Effector memory CD4-positive, alpha-beta T cell (primary cell): ENCODE data around the gene SPACA9.

Experiments used
- DNase-seq, 3 donors: peaks; one replicate each; pipeline ENCODE4 v3.0.0-alpha.2; 2020
- H3K27ac ChIP-seq: 2 replicates; pipeline ENCODE4 v1.7.0; 2013; ENCODE audit warnings: mild to moderate bottlenecking, low read length, moderate library complexity; ENCODE audit not compliant: insufficient read depth, poor library complexity, severe bottlenecking
- H3K27me3 ChIP-seq: replicated peaks from 2 replicates; pipeline ENCODE4 v1.7.0; 2013; ENCODE audit warnings: mild to moderate bottlenecking, low read length; ENCODE audit not compliant: insufficient read depth, control insufficient read depth, poor library complexity, severe bottlenecking
- H3K36me3 ChIP-seq: 2 replicates; pipeline ENCODE4 v1.7.0; 2013; ENCODE audit warnings: mild to moderate bottlenecking, low read length, moderate library complexity; ENCODE audit not compliant: control insufficient read depth, insufficient read depth
- H3K4me1 ChIP-seq: 2 replicates; pipeline ENCODE4 v1.7.0; 2013; ENCODE audit warnings: low read length, mild to moderate bottlenecking; ENCODE audit not compliant: control insufficient read depth, insufficient read depth, poor library complexity, severe bottlenecking
- H3K4me3 ChIP-seq: 2 replicates; pipeline ENCODE4 v1.7.0; 2013; ENCODE audit warnings: low read length, low read depth, mild to moderate bottlenecking; ENCODE audit not compliant: insufficient read depth, poor library complexity, severe bottlenecking
- H3K9me3 ChIP-seq: 2 replicates; pipeline ENCODE4 v1.7.0; 2013; ENCODE audit warnings: mild to moderate bottlenecking, low read length, moderate library complexity; ENCODE audit not compliant: control insufficient read depth

Gene SPACA9

DNA sequence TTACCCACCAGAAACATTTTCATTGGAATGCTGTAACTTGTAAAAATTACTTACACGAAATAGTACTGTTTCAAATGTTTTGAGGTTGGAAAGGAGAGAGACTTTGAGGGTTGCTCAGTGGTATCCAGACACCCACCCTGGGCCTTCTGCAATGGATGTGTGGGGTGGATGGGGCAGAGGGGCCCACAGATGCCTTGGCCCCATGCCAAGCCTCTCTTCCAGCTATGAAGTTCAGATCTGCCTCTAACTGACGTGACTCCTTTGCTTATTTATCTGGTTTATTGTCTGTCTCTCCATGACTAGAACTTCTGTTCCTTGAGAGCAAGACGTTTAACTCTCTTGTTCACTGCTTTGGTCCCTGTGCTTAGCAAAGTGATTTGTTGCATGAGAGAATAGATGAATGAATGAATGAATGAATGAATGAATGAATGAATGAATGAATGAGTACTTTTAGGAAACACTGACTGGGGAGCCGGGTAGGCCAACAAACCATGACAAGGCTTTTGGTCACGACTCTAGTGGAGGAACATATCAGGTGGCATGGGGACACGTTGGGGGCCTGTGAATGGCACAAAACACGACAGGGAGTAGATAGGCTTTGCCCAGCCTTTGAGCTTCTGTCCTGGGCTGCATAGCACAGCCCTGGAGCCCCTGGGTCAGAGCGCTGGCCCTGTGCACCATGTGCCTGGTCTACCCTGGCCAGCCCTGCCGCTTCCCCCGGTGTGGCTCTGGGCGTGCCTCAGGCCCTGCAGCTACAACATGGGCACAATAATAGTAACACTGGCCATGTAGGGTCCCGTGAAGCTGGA is 32.4 kb upstream of the SPACA9 start:
- Histone ChIP-seq H3K4me1 (no peaks in the 10 kb centered on the region), H3K9me3 (no peaks in the 10 kb centered on the region), H3K36me3 (no peaks in the 10 kb centered on the region), H3K27ac (no peak overlapping the region), H3K4me3 (no peak overlapping the region), H3K27me3 (no peaks in the 10 kb centered on the region)
- DNase-seq: no peak

DNA sequence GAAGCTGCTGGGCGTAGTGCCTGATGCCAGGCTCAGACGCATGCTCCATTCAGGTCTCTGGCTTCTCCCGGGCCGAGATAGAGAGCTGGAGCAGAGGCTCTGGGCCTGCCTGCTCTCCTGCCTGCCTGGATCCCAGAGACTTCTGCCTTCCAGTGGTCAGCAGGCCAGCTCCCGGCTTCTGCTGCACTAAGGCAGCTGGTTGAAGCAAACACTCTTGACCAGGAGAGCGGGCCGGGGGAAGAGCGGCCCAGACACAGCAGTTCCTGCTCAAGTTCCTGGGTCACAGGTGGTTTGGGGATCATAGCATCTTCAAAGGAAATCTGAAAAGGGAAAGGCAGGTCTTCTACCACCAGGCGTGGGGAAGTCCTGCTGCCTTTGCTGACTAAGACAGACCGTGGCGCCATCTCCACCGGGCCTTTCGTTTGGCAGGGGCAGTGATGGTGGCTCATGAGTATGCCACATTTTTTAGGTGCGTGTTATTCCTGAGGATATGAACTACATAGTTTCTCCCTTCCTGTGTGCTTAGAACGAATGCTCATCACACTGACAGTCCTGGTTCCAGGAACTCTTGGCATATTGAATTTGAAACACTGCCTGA is 31.7 kb upstream of the SPACA9 start:
- Histone ChIP-seq H3K4me1 (no peaks in the 10 kb centered on the region), H3K27ac (no peak overlapping the region), H3K9me3 (no peaks in the 10 kb centered on the region), H3K36me3 (no peaks in the 10 kb centered on the region), H3K4me3 (no peak overlapping the region), H3K27me3 (no peaks in the 10 kb centered on the region)
- DNase-seq: no peak

DNA sequence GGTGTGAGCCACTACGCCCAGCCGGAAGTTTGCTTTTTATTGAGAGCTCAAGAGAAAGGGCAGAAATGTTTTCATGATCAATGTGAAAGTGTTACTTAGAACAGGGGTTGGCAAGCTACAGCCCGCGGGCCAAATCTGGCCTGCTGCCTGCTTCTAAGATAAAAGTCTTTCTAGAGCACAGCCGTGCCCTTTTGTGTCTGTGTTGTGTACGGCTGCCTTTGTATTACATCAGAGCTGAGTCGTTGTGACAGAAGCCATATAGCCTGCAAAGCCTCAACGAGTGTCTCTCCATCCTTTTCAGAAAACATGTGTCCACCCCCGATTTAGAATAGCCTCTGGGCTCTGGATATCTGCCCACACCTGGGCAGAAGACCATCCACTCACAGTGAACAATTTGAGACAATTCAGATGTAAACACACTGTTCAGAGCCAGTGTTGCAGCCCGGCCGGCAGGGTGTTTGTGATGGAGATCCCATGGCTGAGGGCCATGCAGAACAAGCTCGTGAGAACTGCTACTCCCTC is 29.5 kb upstream of the SPACA9 start:
- H3K4me3 ChIP-seq: no peak overlapping the region

DNA sequence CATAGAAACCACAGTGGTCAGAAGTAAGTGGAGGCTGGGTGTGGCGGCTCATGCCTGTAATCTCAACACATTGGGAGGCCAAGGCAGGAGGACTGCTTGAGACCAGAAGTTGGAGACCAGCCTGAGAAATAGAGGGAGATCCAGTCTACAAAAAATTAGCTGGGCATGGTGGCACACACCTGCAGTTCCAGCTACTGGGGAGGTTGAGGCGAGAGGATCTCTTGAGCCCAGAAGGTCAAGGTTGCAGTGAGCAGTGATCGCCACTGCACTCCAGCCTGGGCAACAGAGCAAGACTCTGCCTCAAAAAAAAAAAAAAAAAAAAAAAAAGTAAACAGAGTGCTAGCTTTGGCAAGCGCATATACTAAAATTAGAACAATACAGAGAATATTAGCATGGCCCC is 25.2 kb upstream of the SPACA9 start:
- no peaks in the 10 kb centered on the region for H3K9me3 ChIP-seq
- no peak overlapping the region for H3K4me3 ChIP-seq
- H3K4me1 ChIP-seq: no peaks in the 10 kb centered on the region
- H3K27me3 ChIP-seq: no peaks in the 10 kb centered on the region
- no peak overlapping the region for H3K27ac ChIP-seq
- no peaks in the 10 kb centered on the region for H3K36me3 ChIP-seq
- DNase-seq: no peak

More for the DNA sequence above, 29.5 kb upstream of the SPACA9 start:
- no peaks in the 10 kb centered on the region for H3K9me3 ChIP-seq
- no peaks in the 10 kb centered on the region for H3K27me3 ChIP-seq
- no peak overlapping the region for H3K27ac ChIP-seq
- no peak for DNase-seq
- no peaks in the 10 kb centered on the region for H3K4me1 ChIP-seq
- no peaks in the 10 kb centered on the region for H3K36me3 ChIP-seq

DNA sequence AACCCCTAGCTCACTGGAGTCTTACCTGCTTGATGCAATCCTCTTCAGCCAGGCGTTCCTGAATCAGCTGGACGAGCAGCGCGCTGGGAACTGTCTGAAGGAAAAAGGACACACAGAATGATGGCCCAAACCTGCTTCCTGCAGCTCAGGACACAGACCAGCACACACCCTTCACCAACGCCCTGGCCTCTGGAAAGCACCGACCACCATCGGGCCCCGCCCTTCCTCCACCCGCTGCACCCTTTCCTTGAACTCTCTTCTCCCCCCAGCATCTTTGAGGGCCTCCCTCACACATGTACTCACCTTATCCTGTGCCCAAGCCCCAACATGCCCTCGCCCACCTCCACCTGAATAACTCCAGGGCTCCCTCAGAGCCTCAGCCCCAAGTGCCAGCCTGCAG is 23.9 kb upstream of the SPACA9 start:
- no peaks in the 10 kb centered on the region for H3K9me3 ChIP-seq
- no peaks in the 10 kb centered on the region for H3K4me1 ChIP-seq
- H3K27me3 ChIP-seq: no peaks in the 10 kb centered on the region
- DNase-seq: no peak
- H3K36me3 ChIP-seq: no peaks in the 10 kb centered on the region
- H3K27ac ChIP-seq: no peak overlapping the region
- no peak overlapping the region for H3K4me3 ChIP-seq

DNA sequence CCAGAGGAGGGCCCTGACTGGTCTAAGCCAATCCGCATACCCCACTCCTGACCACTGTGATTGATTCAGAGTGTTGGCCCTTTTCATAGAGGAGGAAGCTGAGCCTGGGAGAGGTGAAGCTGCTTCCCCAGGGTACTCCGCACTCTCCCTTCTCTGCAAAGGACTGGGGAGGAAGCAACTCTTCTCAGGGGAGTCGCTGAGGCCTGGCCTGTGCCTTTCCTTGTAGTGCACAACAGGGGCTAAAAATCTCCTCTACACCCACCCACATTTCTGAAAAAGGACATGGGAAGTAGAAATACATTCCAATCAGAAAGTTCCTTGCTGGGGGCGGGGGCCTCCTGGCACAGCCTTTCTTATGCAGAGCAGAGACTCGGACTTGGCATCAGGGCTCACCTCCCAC is 22.8 kb upstream of the SPACA9 start:
- Histone ChIP-seq H3K27ac (no peak overlapping the region), H3K27me3 (no peaks in the 10 kb centered on the region), H3K36me3 (no peaks in the 10 kb centered on the region), H3K9me3 (no peaks in the 10 kb centered on the region), H3K4me1 (no peaks in the 10 kb centered on the region), H3K4me3 (no peak overlapping the region)
- no peak for DNase-seq

DNA sequence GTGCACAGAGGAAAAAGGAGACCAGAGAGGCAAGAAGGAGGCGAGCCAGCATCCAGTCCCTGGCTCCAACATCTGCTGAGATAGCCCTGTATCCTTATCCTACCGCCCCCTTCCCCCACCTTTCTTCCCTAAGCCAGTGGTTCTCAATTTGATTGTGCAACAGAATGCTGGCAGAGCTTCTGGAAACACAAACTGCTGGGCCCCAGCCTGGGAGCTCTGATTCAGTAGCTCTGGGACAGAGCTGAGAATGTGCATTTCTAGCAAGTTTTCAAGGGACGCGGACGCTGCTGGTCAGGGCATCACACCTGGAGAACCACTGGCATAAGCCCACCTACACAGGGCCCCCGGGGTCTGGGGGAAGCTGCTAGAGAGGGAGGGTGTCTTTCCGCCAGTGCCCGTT is 21.7 kb upstream of the SPACA9 start:
- Histone ChIP-seq H3K27ac (no peak overlapping the region), H3K4me3 (no peak overlapping the region), H3K27me3 (no peaks in the 10 kb centered on the region), H3K4me1 (no peaks in the 10 kb centered on the region), H3K9me3 (no peaks in the 10 kb centered on the region), H3K36me3 (no peaks in the 10 kb centered on the region)
- no peak for DNase-seq

DNA sequence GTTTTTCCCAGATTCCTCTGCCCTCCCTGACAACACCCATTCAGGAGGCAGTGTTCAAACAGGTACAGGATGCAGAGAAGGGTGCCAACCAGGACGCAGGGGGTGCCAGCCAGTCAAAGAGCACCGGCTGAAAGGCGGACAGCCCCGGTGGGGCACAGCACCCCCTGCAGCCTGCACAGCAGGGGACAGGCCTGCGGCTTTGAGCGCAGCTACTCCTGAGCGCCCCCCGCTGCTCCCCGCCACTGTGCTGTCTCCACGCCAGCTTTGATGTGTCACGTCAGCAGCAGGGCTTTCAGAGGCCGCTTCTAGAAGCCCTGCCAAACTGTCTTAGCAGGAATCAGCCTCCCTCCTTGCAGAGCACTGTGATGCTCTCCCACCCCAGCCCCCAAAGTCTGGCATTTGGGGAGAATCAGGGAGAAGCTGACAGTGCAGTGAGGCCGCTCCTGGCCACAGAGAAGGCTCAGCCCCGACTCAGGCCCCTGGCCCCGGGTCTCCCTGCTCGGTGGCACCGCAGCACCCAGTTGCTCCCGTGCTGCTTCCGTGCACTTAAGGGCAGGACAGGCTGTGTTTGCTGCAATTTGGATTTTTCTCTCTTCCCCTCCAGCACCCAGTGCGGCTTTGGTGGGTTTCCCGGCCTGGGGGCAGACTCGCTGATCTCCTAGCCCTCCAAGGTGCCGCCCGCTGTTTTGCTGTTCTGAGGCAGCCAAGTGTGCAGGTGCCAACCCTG is 20.9 kb upstream of the SPACA9 start:
- DNase-seq: no peak

DNA sequence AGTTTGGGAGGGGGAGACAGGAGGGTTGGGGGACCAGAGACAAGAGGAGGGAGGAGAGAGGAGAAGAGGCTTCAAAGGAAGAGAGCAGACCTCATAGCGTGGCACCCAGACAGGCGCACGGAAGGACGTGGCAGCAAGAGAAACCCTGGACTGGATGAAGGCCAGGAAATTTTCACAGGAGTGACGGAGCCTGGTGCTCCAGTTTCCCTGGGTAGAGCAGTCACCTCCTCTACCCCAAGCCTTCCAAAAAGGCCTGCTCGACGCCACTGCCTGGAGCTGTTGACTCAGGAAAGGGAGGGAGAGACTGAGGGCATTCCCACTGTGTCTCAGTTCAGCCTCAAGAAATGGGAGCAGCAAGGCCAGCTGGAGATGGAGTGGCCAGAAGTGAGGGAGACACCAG is 19.9 kb upstream of the SPACA9 start:
- Histone ChIP-seq H3K27me3 (no peaks in the 10 kb centered on the region), H3K9me3 (no peaks in the 10 kb centered on the region), H3K36me3 (no peaks in the 10 kb centered on the region), H3K4me1 (no peaks in the 10 kb centered on the region), H3K27ac (no peak overlapping the region), H3K4me3 (no peak overlapping the region)
- no peak for DNase-seq

More for the DNA sequence above, 20.9 kb upstream of the SPACA9 start:
- no peak overlapping the region for H3K27ac ChIP-seq
- no peaks in the 10 kb centered on the region for H3K36me3 ChIP-seq
- H3K9me3 ChIP-seq: no peaks in the 10 kb centered on the region
- H3K27me3 ChIP-seq: no peaks in the 10 kb centered on the region
- no peaks in the 10 kb centered on the region for H3K4me1 ChIP-seq
- H3K4me3 ChIP-seq: no peak overlapping the region

DNA sequence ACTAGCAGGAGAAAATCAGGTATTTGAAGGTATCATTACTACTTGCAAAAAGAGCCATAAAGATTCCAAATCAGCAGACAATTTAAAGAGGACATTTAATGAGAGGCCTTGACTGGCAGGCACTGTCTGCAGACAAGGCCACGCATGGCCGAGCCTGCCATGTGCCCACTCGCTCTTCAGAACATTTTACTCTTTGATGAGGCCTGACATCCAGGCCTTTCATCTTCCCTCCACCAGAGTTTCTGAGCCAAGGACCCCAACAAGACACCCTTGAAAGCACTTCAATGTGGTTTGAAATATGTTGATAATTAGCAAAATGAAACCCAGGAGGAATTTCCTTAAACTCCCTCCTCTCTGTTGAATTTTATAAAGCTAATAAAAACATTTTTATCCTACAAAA is 17.0 kb upstream of the SPACA9 start:
- Histone ChIP-seq H3K9me3 (no peaks in the 10 kb centered on the region), H3K27ac (no peak overlapping the region), H3K27me3 (no peaks in the 10 kb centered on the region), H3K4me1 (no peaks in the 10 kb centered on the region), H3K4me3 (no peak overlapping the region), H3K36me3 (no peaks in the 10 kb centered on the region)
- no peak for DNase-seq
